OCI-LY1 (cell line): ENCODE data around the gene CD276.

ENCODE experiments used
- CTCF ChIP-seq: fragments of 200-600 bp; sonication (generic), shearing (Covaris generic); IDR thresholded peaks from 2 replicates; pipeline ENCODE4 v1.5.1; 2017; ENCODE audit warnings: mild to moderate bottlenecking, antibody characterized with exemption, low read length, moderate library complexity, mixed read lengths
- EZH2 ChIP-seq: fragments of 200-600 bp; sonication (generic), shearing (Covaris generic); IDR thresholded peaks from 2 replicates; pipeline ENCODE4 v1.8.0; 2017; ENCODE audit warnings: borderline replicate concordance, mixed run types, mild to moderate bottlenecking, antibody characterized with exemption, low read length, moderate library complexity, mixed read lengths

- TF ChIP-seq CTCF (no peak), EZH2 (no peak)
Measured at GRCh38 chr15:73699249-73700040, 15.3 kb downstream of the CD276 start.
